Fibroblast of skin of left quadriceps (primary cell): ENCODE data around the gene RPAP3.

ENCODE experiments used
- DNase-seq, 2 experiments: peaks; one replicate each; pipeline ENCODE4 v3.0.0-alpha.2; 2013; ENCODE audit warnings: low read depth in 2 of 2

RPAP3 gene

DNA sequence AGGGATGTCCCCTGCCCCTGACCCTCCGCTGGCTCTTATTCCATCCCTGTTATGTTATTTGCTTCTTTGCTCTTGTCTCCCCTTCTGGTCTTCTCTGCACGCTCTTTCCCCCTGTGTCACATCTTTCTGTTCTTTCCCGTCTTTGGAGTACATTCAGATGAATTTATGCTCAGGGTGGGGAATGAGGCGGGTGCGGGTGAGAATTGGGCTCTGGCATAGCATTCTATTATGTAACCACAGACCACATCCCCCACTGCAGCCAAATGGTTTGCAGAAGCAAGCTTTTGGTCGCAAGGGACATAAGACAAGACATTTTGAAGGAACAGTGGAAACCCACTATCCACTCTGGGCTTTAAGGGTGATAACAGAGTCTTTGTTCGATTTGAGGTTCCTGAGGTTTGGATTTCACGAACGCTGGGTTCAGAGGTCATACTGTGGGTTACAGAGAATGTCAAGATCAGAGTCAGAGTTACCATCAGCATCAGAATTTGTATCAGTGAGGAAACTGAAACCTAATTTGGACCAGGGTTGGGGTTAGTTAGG is 15.7 kb upstream of the RPAP3 start:
- no peak for DNase-seq

DNA sequence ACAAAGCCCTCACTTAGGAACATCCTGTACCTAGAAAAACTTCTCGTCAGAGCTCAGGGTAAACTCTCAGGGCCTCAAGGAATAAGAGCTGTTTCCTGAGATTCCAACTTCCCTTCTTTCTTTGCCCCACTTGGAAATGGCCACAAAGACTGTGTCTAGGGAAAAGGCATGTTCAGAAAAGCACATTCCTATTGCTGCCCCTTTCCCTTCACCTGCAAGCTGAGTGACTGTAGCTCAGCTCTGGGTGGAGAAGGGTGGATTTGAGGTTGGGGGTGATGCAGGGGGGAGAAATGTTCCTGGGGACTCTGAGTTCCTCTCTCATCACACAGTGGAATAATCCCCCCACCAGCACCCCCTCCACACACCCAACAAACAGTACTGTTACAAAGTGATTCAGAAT is 12.7 kb upstream of the RPAP3 start:
- DNase-seq = no peak

DNA sequence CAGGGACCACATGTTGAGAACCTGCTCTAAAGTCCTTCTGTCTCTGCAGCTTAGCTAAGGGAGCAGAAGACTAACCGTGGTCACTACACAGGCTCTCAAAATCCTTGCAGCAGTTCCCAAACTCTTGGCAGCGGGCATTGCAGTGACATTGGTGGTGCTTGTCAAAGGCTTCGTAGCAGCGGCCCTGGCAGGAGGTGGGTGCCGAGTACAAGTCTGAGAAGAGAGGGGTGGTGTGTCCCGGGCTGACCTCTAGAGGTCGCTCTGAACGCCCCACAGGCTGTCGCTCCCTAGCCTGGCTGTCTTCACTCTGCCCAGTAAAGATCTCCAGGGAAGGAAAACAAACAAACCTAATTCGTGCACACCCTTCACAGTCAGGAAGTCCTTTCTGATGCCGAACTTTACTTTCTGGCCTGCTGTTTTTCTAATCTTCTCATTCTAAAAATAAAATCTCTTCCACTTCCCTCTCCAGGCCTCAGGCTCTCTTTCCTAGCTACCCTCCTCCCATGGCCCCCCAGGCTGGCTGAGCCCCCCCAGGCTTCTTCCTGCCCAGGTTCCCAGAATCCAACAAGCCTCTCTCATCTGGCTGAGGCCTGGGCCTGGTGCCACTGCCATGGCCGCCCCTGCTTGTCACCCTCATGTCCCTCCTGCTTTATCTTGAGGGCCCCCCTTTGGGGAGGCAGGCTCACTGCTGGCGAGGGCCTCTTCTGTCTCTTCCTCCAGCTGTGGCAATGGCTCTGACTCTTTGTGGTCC is 11.8 kb upstream of the RPAP3 start:
- DNase-seq = peak; percentile 56 to 59

DNA sequence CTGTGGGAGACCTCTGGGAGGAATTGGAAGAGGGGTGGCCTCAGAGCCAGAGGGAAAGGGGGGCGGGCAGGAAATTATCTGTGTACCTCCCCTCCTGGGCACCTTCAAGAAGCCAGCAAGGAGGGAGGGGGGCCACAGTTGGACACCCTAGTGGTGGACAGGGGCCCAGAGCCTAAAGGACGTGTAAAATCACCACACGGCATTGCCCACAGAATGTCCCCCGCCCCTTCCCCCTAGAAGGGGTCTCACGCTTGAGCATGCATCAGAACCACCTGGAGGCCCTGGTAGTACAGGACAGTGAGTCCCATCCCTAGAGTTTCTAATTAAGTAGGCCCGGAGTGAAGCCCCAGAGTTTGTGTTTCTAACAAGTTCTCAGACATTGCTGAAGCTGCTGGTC is 11.2 kb upstream of the RPAP3 start:
- no peak for DNase-seq

DNA sequence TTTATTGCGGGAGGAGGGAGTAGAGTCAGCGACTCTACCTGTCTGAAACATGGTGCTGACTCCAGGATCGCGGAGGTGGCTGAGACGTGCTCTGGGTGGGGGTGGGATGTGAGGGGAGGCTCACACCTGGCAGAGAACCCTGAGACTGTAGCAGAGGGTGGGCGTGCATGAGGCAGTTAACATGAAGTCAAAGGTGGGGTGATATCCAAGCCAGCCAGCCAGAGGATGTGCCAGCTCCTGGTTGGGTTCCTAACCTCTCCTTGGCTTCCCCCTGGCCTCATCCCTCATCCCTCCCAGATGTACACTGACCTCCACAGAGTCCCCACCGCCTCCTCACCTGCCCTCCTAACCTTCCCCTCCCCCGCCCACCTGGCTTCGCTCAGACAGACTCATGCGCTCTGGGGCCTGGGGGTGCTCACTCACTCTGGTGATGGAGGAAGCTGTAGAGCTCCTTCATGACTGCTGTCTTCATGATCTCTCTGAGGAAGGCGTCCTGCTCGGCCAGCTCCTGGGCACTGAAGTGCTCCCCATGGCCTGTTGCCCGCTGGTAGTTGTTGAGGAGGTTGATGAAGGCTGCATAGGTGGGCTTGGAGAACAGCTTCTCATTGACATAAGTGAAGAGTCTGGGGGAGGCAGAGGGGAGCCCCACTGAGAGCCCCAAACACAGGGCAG is 10.2 kb upstream of the RPAP3 start:
- no peak for DNase-seq

DNA sequence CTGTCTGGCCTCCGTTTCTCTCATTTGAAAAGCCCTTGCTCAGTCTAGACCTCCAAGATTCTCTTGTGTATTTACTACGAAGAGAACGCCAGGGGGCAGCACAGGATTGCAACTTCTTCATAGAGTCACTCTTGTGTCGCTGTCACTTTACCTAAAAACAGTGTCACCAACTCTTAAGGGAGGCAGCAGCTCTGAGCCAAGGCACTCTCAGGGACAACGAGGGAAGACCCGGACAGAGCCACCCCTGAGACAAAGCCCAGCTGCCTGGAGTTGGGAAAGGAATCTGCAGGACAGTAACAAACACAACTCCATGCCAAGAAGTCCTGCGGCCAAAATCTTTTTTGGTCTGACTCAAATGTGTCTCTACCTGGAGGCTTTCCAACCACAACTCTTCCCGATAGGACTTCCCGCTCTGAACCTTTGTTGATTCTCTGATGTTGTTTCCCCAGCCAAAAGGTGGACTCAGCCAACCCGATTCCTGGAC is 9.6 kb upstream of the RPAP3 start:
- DNase-seq = peak in 1 of 2 experiments; percentile 32

DNA sequence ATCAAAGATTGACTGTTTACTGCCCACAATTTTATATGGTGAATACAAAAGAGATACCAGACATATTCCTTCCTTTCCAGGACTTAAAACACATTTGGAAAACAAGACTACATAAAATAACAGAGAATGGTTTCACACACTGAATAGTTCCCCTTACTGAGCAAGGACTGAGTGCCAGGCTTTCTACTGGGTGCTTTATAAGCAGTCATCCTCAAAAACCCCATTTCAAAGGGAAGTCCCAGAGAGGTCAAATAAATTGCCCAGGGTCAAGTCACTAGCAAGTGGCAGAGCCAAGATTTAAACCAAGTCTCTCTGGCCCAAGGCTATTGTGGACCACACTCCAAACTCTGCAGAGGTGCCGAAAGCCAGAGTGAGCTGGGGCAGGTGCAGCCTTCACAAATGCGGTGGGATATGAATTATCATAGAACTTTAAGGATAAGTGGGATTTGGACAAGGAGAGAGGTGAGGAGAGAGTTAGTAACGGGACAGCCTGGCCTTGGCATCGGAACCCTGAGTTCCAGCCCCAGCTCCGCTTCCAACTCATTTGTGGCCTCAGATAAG is 9.1 kb upstream of the RPAP3 start:
- DNase-seq = no peak

DNA sequence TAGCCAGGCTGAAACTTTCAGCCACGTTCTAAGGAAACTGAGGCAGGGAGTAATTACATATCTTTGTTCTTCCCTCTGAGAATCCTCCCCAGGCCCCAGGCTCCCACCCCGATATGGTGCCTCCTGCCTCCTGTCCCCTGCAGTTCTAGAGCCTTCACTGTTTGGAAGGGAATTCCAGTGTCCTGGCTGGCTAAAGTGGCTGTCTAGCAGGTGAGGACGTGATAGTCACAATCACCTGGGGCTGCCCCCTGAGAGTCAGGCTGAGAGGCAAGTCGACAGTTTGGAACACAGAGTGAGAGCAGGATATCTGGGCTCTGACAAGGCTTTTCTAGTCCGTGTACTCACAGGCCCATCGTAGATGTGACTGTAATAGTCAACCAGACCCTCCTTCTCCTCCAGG is 6.3 kb upstream of the RPAP3 start:
- DNase-seq = no peak

DNA sequence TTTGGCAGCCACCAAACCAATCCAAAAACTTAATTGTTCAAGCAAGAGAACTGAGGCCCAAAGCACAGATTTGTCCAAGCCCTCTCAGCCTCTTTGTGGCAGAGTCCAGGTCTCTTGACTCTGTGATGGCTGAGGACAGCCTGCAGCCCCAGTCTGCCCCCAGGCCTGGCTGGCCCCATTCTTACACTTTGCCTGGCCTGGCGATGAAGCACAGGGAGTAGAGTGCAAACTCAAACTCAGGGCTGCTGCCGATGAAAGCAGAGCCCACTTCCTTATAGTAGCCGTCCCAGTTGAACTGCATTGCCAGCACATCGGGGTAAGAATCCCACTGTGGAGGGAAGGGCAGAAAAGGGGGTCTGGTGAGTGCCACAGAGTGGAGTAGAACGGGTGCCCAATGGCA is 5.6 kb upstream of the RPAP3 start:
- no peak for DNase-seq

DNA sequence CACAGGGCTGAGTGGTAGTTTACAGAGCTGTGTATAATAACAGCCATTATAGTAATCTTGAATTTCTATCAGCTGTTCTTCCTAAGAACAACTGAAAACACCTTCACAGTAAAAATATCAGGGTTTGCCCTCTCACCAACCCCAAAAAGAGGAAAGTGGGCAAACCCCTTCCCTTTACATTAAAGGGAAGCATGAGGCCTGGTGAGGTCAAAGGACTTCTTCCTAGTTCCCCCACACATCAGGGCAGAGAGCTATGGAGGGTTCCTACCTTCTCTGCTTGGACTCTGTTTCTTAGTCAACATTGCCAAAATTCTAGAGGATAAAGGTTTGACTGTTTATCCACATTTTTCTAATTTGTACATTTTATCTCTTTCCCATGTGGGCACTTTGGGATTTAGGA is 4.4 kb upstream of the RPAP3 start:
- DNase-seq = no peak

DNA sequence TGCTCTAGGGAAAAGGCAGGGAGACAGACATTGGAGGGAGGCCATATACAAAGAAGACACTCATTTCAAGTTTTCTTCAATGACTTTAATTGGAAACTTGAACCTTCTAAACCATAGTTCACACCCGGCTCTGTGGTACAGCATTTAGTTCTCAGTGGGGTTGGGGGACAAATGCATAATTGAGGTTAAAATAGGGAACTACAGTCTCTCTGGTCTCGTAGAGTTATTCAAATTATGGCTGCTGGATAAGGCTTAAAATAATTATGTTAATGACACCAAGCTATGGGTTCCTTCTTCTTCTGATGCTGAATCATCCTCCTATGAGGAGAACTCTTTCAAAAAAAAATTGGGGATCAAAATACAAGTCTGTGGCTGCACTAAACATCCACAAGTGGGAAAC is 3.8 kb upstream of the RPAP3 start:
- DNase-seq = no peak

DNA sequence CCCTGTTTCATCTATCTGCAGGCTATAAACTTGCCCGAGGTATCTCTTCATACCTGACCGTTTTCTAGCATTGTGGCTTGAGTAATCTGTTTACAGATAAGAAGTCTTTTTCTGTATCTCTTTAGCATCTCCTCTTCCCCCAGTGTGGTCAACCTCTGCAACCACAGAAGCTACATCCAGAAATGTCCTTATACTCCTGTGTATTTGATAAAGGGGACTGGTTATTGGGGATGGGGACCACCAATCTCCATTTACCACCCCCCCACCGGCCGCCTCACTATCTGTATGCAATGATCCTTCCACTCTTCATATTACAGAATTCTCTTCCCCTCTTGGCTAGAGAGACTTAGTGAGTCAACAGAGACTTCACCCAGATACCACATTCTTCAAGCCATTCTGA is 3.4 kb upstream of the RPAP3 start:
- no peak for DNase-seq

DNA sequence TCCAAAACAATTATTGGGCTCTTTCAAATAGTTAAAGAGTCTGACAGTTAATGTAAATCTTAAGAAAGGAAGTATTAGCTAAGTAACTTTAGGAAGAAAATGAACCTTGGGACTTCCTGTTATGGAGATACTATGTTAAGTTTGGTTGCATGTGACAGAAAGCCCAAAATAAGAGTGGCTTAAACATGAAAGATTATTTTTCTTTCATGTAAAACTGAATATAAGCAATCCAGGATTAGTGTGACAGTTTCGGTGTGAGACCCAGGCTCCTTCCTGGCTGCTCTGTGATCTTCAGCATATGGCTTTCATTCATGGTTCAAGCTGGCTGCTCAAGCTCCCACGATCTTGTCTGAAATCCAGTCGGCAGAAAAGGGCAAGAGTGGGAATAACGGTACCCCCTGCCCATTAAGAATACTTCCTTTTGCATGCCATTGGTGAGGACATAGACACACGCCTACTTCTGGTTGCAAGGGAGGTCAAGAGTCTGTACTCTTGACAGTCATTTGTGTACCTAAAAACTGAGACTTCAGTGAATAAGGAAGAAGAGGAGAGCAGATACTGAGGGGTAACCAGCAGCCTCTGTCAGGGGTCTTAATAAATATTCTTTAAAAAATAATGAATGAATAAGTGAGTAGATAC is 2.2 kb upstream of the RPAP3 start:
- DNase-seq = no peak

DNA sequence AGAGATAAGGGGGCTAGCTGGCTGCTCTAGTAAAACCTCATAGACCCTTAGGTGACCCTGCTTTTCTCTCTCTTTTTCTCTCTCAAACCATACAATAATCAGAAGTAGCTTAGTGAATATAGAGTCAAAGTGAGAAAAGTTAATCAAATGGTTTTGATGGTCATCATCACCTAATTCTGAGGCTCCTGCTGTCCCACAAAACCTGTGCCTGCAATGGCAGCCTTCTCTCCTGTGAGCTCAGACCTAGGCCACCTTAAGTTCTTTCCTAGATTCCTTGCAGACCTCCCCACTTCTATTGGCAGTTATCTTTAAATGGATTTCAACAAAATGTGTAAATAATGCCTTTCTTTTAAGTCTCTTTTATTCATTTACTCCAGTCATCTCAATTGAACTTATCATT is 1.5 kb upstream of the RPAP3 start:
- no peak for DNase-seq

DNA sequence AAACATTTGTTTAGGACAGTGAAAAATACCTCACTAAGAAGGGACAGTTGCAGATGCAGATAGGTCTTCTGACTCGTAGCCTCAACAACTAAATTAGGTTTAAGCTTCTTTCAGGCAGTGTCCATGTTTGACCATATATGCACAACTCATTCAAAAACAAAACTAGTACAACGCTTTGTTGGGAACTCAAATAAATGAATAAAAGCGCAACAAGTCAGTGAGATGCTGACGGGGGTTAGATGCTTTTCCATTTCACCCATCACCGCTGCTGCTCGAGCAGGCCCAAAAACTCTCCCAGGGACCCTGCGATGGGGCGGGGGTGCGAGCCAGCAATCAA is 633 bp downstream of the RPAP3 start:
- no peak for DNase-seq

DNA sequence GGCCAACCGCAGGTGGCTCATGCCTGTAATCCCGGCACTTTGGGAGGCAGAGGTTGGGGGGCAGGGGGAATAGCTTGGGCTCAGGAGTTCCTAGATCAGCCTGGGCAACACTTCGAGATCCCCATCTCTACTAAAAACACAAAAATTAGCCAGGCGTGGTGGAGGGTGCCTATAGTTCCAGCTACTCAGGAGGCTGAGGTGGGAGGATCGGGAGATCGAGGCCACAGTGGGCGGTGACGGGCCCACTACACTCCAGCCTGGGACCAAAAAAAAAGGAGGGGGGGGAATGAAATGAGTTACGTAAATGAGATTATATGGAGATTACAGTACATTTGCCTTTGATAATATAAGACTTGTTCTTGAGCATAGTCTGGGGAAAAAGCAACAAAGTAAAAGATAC is 1.1 kb downstream of the RPAP3 start:
- no peak for DNase-seq

DNA sequence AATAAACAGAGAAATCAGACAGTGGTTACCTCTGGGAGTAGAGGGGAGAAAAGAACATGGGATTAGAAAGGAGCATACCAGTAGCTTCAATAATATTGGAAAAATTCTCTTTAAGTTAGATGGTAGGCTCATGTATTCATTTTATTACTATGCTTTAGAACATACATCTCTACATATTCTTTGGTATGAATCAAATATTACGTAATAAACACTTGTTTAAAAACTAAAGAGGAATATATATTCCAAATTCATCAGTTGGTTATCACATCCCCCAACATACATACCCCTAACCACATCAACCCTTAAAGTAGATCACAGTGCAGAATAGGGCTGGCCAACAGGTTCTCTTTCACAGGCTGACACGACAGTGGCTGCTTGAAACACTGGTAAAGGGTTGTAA is 5.6 kb downstream of the RPAP3 start:
- no peak for DNase-seq

DNA sequence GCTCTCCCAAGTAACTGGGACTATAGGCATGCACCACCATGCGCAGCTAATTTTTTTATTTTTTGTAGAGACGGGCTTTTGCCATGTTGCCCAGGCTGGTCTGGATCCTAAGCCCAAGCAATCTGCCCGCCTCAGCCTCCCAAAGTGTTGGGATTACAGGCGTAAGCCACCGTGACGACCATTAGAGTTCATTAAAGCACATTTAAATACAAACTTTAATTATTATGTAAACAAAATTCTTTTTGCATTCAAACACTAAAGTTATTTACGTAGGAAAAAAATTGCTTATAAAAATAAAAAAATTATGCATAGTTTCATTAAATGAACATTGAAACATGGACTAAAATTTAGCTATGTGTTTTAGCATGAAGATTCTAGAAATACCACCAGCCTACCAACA is 7.2 kb downstream of the RPAP3 start:
- no peak for DNase-seq

DNA sequence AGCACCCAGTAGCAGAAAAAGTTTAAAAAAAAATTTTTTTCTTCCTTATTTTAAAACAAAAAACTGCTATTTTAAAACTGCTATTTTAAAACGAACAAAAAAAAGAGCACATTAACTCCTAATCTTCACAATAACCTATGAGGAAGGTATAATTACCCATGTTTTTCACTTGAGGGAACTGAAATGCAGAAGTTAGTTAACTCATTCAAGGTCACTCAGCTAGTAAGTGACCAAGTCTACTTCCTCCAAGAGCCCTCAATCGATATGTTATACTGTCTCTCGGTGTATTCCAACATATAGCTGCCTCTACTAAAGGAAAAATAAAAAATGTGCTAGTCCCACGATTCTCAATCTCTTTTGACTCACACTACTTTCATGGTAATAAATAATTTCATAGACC is 7.8 kb downstream of the RPAP3 start:
- DNase-seq = no peak

DNA sequence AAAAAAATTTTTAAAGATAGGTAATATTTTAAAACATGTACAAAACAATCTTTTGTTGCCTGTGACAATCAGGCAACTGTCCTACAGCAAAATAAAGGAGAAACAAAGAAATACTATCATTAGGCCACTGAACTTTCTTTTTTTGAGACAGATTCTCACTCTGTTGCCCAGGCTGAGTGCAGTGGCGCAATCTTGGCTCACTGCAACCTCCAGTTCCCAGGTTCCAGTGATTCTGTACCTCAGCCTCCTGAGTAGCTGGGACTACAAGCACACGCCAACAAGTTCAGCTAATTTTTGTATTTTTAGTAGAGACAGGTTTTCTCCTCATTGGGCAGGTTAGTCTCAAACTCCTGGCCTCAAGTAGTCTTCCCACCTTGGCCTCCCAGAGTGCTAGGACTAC is 16.6 kb downstream of the RPAP3 start:
- no peak for DNase-seq

DNA sequence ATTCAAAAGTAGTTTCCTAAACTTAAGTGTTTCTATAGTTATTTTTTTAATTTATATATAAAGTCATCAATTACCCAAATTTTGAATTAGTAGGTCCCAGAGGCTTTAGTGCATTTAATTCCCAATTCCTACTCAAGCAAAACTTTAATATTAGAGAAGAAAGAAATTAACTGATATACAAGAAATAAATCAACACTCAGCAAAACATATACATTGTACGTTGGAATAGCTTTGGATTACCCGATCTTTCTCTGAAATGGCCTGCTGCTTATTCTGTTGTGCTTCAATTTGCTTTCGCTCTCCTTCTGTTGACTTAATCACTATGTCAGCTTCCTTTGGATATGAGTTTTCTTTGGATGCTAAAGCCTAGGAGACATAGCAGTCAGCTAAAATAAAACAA is 18.2 kb downstream of the RPAP3 start:
- DNase-seq = no peak

DNA sequence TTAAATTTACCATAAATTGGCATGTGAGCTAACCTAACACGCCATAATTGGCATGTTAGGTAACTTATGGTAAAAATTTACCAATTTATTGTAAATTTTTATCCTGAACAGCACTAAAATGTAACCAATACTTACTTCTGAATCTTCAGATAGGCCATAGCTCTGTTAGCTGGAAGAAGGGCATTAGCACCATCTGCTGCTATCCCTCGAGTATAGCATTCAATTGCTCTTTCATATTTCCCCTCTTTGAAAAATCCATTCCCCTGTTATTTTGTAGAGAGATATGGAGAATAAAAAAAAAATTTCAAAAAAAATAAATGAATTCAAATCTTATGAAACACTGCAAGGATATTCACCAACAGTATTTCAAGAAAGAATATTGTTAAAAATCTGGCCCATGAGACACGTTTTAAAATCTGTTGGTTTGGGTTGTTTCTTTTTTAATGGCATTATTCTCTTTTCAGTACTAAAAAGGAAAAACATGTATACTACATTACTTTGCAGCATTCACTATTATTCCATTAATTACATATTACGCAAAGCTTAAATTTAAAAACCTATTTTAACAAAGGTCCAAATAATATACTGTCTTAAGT is 19.1 kb downstream of the RPAP3 start:
- peak; percentile 6 to 11 for DNase-seq
